NB4 (cell line): ENCODE data around the gene ITSN1.

ENCODE experiments used
- DNase-seq: peaks from one replicate; pipeline ENCODE4 v3.0.0; 2010; ENCODE audit warnings: low read depth
- H3K4me3 ChIP-seq: one replicate; pipeline ENCODE4 v1.5.1; 2011; ENCODE audit warnings: mild to moderate bottlenecking, low read depth, low read length, moderate library complexity
- MYC ChIP-seq: IDR thresholded peaks from 2 replicates; pipeline ENCODE4 v1.6.1; 2011; ENCODE audit warnings: low read depth, low read length
- POLR2A ChIP-seq: IDR thresholded peaks from 2 replicates; pipeline ENCODE4 v1.6.1; 2011; ENCODE audit warnings: mild to moderate bottlenecking; ENCODE audit not compliant: insufficient read length; ENCODE audit errors: extremely low read depth
- TF ChIP-seq, protein P1 (sequence below): IDR thresholded peaks from 2 replicates; pipeline ENCODE4 v1.6.1; 2011; ENCODE audit warnings: low read depth, low read length
- TF ChIP-seq, protein P2 (sequence below): IDR thresholded peaks from one replicate; pipeline ENCODE4 v1.5.1; 2012; ENCODE audit warnings: low read depth, low read length

Gene ITSN1

DNA sequence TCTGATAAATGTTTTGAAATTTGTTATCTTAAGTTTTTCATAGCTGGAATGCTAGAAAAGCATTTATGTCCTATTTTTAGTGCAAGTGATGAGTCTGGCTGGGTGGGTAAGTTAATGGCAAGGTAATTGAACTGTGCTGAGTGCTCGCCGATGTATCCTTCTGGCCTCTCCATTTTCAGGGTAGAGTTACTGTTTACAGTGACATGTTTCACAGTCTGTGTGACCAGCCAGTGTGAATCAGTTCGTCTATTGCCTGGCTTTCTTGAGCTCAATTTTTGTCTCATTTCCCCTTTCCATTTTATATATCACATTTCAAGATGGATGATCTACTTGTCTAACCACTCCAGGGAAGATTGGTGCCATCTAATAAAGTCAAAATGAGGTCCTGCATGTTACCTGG lies 44.1 kb downstream of the ITSN1 start:
- DNase-seq = no peak
- no peak overlapping the region for H3K4me3 ChIP-seq
- no peak for TF ChIP-seq POLR2A

DNA sequence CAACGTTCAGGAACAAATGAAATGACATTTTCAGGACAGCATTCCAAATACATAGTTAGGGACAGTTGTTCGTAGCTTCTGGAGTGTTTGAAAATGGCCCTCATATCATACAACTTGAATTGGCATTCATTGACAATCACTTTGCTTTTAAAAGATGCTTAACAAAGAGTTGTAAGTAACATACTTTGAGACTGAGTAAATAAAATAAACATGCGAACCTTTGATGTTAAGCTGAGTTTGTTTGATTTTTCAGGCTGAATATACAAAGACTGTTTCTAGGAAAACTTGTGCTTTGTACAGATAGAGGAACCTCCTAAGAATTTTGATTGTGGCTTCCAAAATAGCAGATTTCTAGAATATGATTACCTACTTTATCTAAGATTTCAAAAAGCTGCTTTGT lies 45.3 kb downstream of the ITSN1 start:
- no peak for DNase-seq
- TF ChIP-seq, protein P1, sequence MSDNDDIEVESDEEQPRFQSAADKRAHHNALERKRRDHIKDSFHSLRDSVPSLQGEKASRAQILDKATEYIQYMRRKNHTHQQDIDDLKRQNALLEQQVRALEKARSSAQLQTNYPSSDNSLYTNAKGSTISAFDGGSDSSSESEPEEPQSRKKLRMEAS = no peak
- no peak for TF ChIP-seq MYC
- TF ChIP-seq, protein P2, sequence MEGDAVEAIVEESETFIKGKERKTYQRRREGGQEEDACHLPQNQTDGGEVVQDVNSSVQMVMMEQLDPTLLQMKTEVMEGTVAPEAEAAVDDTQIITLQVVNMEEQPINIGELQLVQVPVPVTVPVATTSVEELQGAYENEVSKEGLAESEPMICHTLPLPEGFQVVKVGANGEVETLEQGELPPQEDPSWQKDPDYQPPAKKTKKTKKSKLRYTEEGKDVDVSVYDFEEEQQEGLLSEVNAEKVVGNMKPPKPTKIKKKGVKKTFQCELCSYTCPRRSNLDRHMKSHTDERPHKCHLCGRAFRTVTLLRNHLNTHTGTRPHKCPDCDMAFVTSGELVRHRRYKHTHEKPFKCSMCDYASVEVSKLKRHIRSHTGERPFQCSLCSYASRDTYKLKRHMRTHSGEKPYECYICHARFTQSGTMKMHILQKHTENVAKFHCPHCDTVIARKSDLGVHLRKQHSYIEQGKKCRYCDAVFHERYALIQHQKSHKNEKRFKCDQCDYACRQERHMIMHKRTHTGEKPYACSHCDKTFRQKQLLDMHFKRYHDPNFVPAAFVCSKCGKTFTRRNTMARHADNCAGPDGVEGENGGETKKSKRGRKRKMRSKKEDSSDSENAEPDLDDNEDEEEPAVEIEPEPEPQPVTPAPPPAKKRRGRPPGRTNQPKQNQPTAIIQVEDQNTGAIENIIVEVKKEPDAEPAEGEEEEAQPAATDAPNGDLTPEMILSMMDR = no peak
- TF ChIP-seq POLR2A = no peak

DNA sequence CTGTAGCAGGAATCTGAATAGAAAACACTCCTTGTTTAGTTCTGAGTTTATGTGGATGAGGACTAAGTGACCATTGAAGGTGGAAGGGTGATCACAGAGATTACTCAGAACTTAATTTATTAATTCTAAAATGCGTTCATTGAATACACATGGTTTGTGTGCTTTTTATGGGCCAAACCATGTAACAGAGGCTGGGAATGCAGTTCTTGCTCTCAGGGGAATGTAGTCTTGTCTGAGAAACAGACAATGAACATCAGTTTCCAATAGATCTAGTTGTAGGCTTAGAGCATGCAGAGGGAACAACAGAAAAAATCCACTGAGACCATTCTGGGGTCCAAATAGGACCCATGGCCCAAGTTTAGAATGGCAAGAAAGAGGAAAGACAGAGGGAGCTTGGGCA lies 46.1 kb downstream of the ITSN1 start:
- TF ChIP-seq, protein P1 = no peak
- H3K4me3 ChIP-seq = no peak overlapping the region
- DNase-seq = no peak

More for the DNA sequence above, 45.3 kb downstream of the ITSN1 start:
- H3K4me3 ChIP-seq = no peak overlapping the region

DNA sequence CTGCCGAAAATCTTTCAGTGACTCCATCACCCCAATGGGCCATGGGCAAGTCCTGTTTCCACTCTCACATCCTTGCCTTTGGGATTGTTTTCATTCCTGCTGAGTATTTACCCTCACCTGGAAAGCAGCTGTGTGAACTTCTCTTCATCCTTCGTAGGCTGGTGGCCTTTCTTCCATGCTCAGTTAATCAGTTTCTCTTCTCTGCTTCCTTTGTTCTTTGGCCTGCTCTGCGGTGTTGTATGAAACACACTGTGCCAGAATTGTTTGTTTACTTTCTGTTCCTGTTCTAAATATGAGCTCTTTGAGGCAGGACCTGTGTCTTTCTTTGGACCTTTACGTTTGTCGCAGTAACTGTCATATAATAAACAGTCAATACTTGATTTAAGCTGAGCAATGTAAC lies 48.6 kb downstream of the ITSN1 start:
- no peak for DNase-seq
- no peak overlapping the region for H3K4me3 ChIP-seq
- TF ChIP-seq POLR2A (no peak), MYC (no peak)
- TF ChIP-seq, protein P2 = no peak
- TF ChIP-seq, protein P1 = no peak

DNA sequence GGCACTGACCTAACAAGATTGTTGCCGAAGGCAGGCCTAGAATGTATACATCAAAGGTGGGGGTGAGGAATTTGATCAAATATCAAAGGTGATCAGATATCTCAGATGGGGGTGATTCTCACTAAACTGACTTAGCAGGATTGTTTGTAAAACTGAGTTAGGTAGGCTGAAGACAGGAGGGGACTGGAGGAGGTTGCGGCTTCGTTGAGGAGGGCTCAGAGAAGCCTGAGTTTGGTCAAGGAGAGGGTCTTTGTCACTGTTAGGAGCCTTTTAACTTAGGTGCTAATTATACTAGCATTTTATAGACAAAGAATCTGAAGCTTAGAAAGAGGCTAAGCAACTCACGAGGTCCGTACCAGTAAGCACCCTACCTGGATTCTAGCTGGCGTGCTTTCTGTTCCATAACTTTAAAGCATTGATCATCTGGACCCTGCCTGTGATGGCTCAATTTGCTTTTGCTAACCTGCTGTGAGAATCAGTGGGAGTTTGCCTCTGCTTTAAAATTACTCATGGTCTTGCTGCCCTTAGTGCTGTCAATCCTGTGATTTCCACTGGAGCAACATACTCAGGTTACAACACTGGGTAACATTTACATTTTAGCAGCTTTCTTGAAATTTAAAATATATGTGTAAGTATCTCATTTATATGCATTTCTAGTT lies 49.8 kb downstream of the ITSN1 start:
- DNase-seq = no peak
- TF ChIP-seq MYC (no peak), POLR2A (no peak)
- TF ChIP-seq, protein P2 = no peak
- TF ChIP-seq, protein P1 = no peak
- H3K4me3 ChIP-seq = no peak overlapping the region

DNA sequence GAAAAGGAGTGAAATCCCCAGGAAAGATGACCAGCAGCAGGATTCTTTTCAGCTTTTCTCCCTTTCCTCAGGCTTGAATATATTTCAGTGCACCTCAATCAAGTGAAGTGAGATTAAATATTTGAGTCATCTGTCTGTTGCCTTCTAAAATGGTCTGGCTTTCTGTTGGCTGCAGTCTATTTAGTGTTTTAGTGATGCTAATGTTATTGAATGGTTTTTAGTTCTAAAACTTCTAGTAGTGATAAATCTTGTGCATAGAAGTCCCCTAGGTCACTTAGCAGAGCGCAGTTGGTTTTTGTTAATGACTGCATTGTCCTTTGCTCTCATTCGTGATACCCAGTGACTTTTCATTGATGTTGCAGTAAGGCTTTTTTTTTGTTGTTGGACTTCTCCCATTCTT lies 53.5 kb downstream of the ITSN1 start:
- H3K4me3 ChIP-seq = no peak overlapping the region
- DNase-seq = no peak
- TF ChIP-seq, protein P2 = no peak
- TF ChIP-seq, protein P1 = no peak
- TF ChIP-seq POLR2A = no peak
- no peak for TF ChIP-seq MYC

DNA sequence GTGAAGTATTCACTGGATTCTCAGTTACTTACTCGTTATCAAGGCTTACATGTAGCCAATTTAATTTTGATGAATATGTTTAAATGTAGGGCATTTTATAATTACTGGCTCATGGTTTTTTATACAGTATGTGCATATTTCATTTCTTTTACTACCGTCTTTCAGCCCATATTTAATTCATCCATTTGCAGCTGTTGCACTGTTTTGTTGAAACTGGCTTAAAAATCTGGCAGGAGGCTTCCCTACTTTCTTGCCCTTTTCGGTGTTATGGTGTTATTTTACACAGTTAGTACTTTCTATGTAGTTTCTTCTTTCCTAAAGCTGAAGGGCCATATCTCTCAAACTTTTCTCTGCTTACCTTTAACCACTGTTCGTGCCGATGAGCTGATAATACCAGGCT lies 54.2 kb downstream of the ITSN1 start:
- DNase-seq = no peak
- H3K4me3 ChIP-seq = no peak overlapping the region
- TF ChIP-seq POLR2A (no peak), MYC (no peak)
- TF ChIP-seq, protein P1 = no peak
- TF ChIP-seq, protein P2 = no peak
